Muscle of arm (tissue), 12 donors: Measurements from ENCODE around the gene TMEM39B. TPM values are rescaled to one million over a fixed set of nuclear protein-coding genes. Genes with fewer than 3 reads are reported as not detected.
A peak's percentile ranks its signal among the peaks of the same experiment; 100 is the strongest.
"Not testable (repeated sequence)": the region's sequence is repeated elsewhere in the genome, so short reads cannot be mapped to it uniquely, and the experiment has no call there.

ENCODE experiments used
- DNase-seq: peaks from one replicate; pipeline ENCODE4 v3.0.0-alpha.2; 2013
- polyA plus RNA-seq, 12 donors: library from polyadenylated mRNA; unstranded; fragments of 120-200 nt; gene quantifications; one replicate each; pipeline ENCODE4 v1.2.1, GENCODE V29; 2013; ENCODE audit not compliant: insufficient read length in 12 of 12

The TMEM39B gene
- polyA plus RNA-seq, 12 donors = 7.2 to 21.3 (median 14.0) TPM; not detected in 1

DNA sequence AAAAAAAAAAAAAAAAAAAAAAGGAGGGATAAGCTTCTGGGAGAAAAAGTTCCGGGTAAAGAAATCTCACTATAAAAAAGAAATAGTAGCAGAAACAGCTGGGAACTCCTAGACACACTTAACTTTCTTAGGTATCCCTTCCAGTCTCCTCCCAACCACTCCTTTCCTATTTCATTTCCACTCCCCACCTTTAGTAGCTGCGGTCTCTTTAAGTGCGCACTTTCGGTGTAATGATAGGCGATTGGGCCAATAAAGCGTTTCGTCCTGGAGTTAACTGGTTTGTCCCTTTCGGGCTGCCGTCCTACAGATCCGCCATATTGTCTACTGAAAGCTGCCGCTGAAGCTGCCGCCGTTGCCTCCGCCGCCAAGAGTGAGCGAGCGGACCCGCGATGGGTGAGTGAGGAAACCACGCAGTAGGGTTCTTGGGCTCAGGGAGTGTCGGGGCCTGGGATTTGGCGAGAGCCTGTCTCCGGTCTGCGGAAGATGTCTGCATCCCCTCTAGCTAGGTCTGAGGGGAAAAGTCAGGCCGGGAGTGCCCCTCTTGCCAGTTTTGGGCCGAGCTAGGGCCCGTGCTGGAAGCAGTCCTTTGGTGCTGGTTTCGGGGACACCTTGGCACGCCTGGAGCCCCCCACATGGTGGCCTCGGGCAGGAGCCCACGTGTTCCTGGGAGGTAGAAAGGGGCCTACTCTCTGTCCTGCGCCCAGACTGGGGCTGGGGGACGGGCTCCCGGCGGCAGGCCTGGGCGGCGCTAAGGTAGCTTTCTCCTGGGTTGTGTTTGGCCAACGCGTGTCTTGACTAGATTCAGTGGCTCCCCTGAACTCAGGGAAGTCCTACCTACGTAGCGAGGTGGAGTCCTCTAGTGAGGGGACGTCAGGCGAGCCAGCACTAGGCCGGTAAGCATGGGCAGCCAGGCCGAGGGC lies 35.3 kb downstream of the TMEM39B start, which contains the start of gene KPNA6:
Gene KPNA6, plus strand, starts transcription at position 315 of the 920 bp plus-strand sequence. Its CDS starts 75 bp downstream, at position 390.
- peak; percentile 96 for DNase-seq

DNA sequence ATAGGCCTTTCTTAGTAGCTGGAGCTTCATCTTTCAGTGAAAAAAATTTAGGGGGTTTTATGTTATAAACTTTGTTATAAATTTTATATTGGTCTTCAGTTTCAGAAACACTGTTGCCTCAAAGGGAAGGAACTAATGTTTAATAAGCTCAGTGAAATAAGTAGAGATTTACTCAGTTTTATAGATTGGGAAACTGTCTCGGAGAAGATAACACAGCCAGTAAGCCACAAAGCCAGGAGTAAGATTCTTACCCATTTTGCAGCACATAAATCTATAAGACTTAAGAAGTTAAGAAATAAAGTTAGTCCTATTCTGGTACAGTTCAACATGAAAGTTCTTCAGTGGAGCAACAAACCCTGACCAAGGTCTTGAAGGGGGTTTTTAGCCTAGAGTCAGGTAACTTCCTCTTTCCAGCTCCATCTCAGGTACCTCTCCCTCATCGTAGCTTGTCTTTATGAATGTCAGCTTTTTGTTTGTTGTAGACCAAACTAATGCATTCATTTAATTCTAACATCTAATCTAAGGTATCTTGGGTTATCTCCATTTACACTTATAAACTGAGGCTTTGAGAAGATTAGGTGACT lies 38.4 kb downstream of the TMEM39B start:
- no peak for DNase-seq

DNA sequence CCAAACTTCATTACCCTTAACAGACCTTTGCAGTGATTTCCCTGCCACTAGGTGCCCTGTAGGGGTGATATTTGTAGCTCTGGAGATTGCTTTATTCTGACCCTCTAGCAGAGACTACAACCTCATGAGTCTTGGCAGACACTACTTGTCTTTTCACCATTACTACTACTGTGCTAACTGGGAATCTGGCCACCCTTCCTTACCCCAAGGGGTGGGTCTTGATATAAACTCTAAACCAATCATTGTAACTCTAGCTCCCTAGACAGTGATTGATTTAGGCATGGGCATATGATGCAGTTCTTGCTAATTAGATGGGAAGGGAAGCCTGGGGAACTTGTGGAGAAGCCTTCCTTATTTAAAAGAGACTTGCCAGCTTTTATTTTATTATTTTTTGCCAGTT lies 39.0 kb downstream of the TMEM39B start:
- no peak for DNase-seq

DNA sequence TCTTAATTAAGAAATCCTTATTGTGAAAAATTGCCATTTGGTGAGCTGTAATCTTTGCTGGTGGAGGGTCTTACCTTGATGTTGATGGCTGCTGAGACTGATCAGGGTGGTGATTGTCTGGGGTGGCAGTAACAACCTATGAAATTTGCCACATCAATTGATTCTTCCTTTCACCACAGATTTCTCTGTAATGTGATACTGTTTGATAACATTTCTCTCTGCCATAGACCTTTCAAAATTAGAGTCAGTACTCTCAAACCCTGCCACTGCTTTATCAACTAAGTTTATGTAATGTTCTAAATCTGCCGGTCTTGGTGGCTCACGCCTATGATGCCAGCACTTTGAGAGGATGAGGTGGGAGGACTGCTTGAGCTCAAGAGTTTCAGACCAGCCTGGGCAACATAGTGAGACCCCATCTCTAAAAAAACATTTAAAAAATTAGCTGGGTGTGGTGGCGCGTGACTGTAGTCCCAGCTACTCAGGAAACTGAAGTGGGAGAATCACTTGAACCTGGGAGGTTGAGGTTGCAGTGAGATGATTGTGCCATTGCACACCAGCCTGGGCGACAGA lies 40.2 kb downstream of the TMEM39B start:
- DNase-seq = no peak

DNA sequence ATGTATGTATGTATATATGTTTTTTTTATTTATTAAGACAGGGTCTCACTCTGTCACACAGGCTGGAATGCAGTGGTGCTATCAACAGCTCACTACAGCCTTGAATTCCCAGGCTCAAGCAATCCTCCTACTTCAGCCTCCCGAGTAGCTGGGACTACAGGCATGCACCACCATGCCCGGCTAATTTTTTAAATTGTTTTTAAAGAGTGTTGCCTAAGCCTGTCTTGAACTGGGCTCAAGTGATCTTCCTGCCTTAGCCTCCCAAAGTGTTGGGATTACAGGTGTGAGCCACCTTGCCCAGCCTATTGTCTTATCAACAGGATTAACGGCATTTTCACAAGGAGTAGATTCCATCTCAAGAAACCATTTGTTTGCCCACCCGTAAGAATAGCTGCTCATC lies 40.7 kb downstream of the TMEM39B start:
- not testable (repeated sequence) for DNase-seq

DNA sequence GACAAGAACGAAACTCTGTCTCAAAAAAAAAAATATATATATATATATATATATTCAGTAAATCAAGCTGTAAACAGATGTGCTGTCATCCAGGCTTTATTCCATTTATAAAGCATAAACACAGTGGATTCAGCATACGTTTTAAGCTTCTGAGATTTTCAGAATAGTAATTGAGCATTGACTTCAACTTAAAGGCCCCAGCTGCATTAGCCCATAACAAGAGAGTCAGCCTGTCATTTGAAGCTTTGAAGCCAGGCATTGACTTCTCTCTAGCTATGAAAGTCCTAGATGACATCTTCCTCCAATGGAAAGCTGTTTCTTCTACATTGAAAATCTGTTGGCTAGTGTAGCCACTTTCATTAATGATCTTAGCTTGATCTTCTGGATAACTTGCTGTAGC lies 41.7 kb downstream of the TMEM39B start:
- DNase-seq = no peak

DNA sequence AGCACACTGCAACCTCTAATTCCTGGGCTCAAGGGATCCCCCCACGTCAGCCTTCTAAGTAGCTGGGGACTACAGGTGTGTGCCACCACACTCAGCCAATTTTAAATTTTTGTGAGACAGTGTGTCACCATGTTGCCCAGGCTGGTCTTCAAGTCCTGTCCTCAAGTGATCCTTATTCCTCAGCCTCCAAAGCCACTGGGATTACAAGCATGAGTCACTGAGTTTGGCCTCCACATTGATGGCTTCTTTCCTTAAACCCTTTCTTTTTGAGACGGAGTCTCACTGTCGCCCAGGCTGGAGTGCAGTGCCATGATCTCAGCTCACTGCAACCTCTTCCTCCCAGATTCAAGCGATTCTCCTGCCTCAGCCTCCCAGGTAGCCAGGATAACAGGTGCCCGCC lies 42.8 kb downstream of the TMEM39B start:
- no peak for DNase-seq

DNA sequence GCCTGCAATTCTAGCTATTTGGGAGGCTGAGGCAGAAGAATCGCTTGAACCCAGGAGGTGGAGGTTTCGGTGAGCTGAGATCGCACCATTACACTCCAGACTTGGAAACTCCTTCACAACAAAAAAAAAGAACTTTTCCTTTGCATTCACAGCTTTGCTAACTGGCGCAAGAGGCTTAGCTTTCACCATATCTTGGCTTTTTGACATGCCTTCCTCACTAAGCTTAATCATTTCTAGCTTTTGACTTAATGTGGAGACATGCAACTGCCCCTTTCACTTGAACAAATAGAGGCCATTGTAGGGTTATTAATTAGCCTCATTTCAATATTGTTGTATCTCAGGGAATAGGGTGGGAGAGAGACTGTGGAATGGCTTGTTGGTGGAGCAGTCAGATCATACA lies 43.8 kb downstream of the TMEM39B start:
- no peak for DNase-seq

DNA sequence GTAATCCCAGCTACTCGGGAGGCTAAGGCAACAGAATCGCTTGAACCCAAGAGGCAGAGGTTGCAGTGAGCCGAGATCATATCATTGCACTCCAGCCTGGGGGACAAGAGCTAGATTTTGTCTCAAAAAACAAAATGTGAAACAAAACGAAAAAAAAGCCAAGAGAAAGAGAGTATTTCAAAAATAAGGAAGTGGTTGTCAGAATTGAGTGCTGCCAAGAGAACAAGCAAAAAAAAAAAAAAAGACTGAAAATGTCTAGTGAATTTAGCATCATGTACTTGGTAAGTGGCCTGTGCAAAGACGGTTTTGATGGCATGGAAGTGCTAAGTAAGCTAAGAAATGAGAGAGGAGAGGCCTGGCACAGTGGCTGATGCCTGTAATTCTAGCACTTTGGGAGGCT lies 49.4 kb downstream of the TMEM39B start:
- DNase-seq = no peak

DNA sequence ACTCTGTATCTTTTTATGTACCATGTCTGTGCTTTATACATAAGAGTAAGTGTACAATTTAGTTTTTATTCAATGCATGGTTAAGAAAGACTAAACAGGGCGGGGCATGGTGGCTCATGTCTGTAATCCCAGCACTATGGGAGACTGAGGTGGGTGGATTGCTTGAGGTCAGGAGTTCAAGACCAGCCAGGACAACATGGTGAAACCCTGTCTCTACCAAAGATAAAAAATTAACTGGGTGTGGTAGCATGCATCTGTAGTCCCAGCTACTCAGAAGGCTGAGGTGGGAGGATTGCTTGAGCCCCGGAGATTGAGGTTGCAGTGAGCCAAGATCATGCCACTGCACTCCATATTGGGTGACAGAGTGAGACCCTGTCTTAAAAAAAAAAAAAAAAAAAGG lies 50.6 kb downstream of the TMEM39B start:
- DNase-seq = not testable (repeated sequence)

DNA sequence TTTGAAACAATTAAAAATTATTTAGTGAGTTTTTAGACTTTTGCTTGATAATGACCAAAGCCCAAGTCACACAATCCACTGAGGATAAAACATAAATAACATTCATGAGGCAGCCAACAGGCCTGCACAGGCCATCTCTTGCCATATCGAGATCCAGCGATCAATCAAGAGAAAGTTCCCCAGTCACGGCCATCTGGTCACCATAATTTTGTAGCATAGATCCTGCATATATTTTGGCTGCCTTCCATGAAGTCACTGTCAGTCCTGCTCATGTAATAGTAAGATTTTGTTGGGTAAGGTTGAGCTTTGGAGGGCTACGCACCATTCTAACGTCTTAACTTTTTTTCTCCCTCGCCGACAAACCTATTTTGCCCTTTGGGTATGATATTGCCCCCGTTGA lies 52.6 kb downstream of the TMEM39B start:
- DNase-seq = no peak

DNA sequence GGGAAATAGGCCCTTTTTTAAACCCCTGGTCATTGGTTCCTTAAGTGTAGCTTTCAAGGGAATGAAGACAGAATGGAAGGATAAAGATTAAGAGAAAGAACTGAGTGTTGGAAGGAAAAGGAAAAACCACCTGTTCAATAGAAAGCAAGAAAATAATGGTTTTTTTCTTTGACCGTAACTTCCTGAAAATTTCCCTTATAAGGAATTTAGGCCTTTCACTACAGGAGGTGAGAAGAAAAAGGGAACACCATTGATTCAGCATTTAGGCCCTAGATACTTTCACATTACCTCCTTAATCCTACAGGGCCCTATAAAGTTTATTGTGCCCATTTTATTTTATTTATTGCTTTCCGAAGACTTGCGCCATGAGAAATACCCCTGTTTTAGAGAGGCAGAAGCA lies 54.0 kb downstream of the TMEM39B start:
- no peak for DNase-seq

DNA sequence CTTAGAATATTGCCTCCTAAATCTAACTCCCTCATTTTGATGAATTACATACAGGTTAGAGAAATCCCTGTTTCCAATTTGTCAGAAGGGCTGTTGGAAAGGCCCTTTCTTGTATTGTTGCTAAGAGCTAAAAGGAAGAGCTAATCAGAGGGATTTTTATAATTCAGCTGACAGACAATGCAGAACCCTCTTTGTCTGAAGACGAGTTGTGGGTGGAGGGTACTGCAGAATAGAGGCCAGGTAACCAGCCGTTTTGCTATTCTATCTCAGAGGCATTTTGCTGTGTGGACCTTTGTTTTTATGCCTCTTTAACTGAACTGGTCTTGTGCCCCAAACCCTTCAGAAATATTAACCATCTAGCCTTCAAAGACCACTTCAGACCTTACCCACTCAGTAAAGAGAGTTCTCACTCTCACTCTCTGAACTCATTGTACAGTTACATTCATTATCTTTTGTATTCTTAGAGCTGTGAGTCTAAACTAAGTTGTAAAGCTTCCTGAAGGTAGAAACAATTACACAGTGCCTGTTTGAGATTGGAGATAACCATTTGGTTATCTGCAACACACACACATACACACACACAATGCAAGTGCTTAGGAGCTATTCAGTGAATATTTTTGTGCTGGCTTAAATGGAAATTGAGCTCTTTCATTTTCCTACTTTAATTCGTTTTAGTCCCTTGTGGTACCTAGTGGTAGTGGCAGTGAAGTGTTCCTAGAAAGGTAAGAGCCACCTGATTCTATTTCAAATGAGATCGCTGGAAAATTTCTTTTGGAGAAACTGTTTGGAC lies 54.9 kb downstream of the TMEM39B start:
- DNase-seq = no peak

DNA sequence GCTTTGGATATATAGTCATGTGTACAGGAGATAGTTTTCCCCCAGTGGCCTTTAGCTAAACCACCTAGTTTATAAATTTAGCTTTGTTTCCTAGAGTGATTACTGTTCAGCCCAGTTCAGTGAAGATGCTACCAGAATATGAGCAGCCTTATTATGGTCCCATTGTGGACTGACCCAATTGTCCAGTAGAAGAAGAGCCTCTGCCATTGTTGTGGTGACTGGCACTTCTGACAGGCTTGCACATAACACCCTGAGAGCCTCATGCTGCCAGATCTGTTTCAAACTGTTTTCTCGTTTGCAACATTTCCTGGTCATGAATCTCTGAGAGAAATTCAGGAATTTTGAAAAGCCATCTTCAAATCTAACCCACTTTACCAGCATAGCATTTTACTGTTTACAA lies 55.7 kb downstream of the TMEM39B start:
- DNase-seq = no peak

DNA sequence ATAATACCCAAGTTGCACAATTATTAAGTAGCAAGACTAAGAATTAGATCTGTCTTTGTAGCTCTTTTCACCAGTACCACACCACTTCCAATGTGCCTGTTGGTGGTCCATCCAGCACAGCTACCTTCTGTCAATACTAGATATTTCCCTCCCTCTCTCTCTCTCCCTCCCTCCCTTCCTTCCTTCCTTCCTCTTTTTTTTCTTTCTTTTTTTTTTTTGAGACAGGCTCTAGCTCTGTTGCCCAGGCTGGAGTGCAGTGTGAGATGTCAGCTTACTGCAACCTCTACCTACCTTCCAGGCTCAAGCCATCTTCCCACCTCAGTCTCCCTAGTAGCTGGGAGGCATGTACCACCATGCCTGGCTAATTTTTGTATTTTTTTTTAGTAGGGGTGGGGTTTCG lies 56.2 kb downstream of the TMEM39B start:
- DNase-seq = no peak

DNA sequence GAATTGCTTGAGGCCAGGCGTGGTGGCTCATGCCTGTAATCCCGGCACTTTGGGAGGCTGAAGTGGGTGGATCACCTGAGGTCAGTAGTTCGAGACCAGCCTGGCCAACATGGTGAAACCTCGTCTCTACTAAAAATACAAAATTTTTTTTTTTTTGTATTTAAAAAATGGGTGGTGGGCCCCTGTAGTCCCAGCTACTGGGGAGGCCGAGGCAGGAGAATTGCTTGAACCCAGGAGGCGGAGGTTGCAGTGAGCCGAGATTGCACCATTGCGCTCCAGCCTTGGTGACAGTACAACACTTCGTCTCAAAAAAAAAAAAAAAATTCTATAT lies 61.2 kb downstream of the TMEM39B start:
- DNase-seq = not testable (repeated sequence)

DNA sequence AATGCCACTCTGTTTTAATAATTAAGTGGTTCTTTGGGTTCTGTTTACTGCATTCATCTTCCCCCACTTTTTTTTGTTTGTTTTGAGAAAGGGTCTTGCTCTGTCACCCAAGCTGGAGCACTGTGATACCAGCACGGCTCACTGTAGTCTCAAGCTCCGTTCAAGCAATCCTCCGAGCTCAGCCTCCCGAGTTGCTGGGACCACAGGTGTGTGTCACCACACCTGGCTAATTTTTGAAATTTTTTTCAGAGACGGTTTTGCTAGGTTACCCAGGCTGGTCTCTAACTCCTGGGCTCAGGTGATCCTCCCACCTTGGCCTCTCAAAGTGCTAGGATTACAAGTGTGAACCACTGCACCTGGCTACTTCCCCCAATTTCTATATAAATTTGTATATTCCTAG lies 64.4 kb downstream of the TMEM39B start:
- no peak for DNase-seq

DNA sequence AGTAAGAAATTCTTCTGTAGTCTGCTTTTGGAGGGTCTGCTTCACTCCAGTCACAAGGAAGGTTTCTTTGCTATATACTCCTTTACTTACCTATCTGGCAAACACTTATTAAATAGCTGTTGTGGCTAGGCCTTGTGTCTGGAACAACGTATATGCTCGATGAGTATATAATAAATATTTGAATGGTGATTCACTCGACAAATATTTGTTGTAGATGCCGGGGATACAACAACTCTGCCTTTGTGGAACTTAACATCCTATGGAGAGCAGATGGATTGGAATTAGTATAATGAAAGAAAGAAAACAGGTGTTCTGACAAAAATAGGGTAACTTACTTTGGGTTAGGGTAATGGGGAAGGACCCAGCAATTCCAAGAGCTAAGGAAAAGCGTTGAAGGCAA lies 66.2 kb downstream of the TMEM39B start:
- no peak for DNase-seq

DNA sequence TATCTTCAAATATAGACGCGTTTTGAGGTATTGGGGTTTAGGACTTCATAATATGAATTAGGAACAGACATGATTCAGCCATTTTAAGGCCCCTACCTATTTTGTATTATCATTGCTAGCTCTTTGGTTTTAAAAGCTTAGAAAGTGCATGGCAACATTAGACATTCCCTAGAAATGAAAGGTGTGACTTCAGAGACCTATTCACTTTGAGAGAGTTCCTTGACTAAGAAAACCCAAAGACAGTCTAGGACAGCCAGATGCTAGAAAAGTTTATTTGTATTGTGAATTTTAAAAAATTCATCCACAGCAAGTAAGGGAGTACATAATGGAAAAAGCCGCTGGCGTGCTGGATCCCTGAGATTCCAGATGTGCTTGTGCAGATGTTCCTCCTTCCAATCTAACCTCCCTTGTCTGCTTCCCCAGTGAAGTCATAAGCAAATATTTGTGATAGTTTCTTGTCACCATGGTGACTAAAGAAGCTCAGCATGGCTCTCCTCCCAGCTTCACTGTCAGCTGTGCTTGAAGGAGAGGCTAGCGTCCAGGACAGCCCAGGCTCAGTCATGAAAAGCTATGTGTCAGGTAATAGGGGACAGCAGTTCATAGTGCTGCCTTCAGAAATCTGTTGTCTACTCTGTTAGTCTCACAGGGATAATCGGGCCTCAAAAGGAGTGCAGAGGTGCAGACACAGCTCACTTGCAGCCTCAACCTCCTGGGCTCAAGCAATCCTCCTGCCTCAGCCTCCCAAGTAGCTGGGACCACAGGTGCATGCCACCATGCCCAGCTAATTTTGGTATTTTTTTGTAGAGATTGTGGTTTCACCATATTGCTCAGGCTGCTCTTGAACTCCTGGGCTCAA lies 69.9 kb downstream of the TMEM39B start:
- DNase-seq = peak; percentile 95

DNA sequence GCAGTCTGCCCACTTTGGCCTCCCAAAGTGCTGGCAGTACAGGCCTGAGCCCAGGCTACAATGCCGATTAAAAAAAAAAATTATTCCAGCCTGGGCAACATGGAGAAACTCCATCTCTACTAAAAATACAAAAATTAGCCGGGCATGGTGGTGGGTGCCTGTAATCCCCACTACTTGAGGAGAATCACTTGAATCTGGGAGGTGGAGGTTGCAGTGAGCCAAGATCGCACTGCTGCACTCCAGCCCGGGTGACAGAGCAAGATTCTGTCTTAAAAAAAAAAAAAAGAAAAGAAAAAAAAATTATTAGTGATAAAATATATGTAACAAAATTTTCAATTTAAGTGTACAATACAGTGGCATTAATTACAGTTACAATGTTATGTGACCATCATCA lies 70.6 kb downstream of the TMEM39B start:
- DNase-seq = not testable (repeated sequence)

DNA sequence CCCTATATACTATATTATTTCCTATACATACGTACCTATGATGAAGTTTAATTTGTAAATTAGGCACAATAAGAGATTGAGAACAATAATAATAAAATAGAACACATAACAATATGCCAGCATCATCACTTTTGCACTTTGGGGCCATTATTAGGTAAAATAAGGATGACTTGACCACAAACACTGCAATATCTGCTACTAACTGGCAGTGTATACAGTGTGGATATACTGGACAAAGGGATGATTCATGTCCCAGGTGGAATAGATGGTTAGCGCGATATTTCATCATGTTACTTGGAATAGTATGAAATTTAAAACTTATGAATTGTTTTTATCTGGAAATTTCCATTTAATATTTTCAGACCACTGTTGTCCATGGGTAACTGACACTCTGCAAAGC lies 71.3 kb downstream of the TMEM39B start:
- DNase-seq = no peak
